Uterus (tissue), 2 donors: Measurements from ENCODE around the gene TTC22.

Experiments used
- POLR2A ChIP-seq, 2 donors: fragments of 450-650 bp; IDR thresholded peaks; one replicate each; pipeline ENCODE4 v1.6.1; 2016; ENCODE audit warnings: antibody characterized with exemption in 2 of 2, mild to moderate bottlenecking in 1 of 2, moderate library complexity in 1 of 2
- TF ChIP-seq, protein P1 (sequence below), 4 experiments: fragments of 200-600 bp in 2 of 4; fragments of 450-650 bp in 2 of 4; sonication (generic) in 2 of 4; IDR thresholded peaks; one replicate each; pipeline ENCODE4 v1.5.1; 2016 to 2019; ENCODE audit warnings: antibody characterized with exemption in 4 of 4, mild to moderate bottlenecking in 2 of 4, moderate library complexity in 1 of 4

DNA sequence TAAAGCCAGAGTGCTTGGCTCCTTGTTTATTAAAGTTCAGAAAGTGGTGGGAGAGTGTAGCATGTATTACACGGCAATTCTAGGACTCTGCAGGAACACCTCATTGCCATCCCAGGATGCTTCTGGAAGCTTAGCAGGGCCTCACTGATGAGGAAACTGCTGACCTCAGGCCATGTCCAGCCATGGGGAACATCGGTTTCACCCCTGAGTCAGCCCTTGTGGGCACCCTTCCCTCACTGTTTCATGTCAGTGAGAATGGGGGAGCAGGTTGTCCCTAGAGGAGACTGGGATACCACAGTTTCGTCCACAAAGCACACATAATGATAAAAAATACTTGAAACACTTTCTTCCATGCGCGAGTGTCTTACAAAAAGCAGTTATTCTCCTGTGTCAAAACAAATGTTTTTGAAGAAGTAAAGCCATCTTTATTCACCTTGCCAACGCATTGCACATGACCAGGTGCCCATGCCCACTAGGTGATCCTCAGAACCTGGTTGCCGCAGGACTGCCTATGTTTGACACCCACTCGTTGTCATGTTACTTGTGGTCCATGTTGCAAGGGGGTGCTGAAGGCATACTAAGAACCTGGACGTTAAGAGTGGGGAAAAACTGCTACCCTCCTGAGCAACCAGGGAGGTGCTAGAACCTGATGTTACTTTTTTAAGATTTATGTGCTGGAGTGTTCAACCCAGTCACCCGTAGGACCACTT, 41.2 kb upstream of the TTC22 start:
- no peak for TF ChIP-seq POLR2A (IDR thresholded peaks at IDR 0.05)
- TF ChIP-seq, protein P1, sequence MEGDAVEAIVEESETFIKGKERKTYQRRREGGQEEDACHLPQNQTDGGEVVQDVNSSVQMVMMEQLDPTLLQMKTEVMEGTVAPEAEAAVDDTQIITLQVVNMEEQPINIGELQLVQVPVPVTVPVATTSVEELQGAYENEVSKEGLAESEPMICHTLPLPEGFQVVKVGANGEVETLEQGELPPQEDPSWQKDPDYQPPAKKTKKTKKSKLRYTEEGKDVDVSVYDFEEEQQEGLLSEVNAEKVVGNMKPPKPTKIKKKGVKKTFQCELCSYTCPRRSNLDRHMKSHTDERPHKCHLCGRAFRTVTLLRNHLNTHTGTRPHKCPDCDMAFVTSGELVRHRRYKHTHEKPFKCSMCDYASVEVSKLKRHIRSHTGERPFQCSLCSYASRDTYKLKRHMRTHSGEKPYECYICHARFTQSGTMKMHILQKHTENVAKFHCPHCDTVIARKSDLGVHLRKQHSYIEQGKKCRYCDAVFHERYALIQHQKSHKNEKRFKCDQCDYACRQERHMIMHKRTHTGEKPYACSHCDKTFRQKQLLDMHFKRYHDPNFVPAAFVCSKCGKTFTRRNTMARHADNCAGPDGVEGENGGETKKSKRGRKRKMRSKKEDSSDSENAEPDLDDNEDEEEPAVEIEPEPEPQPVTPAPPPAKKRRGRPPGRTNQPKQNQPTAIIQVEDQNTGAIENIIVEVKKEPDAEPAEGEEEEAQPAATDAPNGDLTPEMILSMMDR (IDR thresholded peaks at IDR 0.05), result no peak
